HG03196 (cell line): ENCODE results near the gene PIERCE2.
"Not testable (repeated sequence)": the region's sequence is repeated elsewhere in the genome, so short reads cannot be mapped to it uniquely, and the experiment has no call there.

Experiments used
- ATAC-seq: cut with Tn5 transposase; IDR thresholded peaks from one replicate; pipeline ENCODE4 v1.9.1; 2021; ENCODE audit not compliant: unreplicated experiment

Gene PIERCE2

GRCh38 chr15:55422089-55422488 is 13.8 kb downstream of the PIERCE2 start:
- ATAC-seq = no peak

DNA sequence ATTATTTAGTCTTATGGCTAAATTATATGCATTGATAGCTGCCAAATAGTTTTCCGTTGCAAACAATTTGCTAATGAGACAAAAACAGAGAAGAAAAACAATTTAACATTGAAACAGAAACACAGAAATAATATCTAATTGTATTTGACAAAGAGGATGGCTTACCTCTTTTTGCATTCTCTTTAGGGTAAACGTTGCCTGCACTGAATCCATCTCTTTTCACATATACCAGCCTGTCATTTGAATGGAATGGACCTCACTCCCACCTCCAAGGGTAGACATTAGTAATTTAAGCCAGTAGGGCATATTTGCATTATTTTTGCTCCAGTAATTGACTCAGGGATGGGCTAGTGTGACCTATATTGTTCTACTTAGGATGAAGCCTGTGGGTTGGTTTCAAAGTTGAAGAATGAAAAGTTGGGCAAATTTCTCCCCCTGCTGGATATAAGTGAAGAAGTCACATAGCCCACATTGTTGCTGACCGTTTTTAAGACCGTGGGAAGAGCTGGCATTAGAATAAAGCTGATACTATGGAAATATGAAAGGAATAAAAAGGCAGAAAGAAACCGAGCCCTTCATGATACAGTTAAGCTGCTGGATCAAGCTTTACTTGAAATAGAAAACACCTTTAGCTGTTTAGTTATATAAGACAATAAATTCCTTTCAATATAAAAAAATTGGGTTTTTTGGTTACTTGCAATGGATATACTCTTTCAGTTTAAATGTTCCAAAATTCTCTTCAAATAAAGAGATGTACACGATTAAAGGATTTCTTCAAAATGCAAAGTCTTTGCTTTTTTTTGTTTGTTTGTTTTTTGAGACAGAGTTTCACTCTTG is 26.9 kb downstream of the PIERCE2 start:
- ATAC-seq = no peak

GRCh38 chr15:55443141-55443540 is 34.8 kb downstream of the PIERCE2 start:
- not testable (repeated sequence) for ATAC-seq

GRCh38 chr15:55445936-55446335 is 37.6 kb downstream of the PIERCE2 start:
- ATAC-seq = not testable (repeated sequence)

GRCh38 chr15:55446379-55447029 is 38.2 kb downstream of the PIERCE2 start:
- ATAC-seq = not testable (repeated sequence)

DNA sequence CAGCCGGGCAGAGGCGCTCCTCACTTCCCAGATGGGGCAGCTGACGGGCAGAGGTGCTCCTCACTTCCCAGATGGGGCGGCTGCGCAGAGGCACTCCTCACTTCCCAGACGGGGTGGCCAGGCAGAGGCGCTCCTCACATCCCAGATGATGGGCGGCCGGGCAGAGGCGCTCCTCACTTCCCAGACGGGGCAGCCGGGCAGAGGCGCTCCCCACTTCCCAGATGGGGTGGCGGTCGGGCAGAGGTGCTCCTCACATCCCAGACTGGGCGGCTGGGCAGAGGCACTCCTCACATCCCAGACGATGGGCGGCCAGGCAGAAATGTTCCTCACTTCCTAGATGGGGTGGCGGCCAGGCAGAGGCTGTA is 38.7 kb downstream of the PIERCE2 start:
- ATAC-seq = not testable (repeated sequence)

GRCh38 chr15:55457401-55458022 is 49.2 kb downstream of the PIERCE2 start:
- ATAC-seq = no peak

GRCh38 chr15:55461447-55461846 is 53.2 kb downstream of the PIERCE2 start:
- no peak for ATAC-seq

GRCh38 chr15:55468321-55468720 is 60.0 kb downstream of the PIERCE2 start:
- no peak for ATAC-seq
